ELF-1 (cell line): Measurements from ENCODE around the gene ITPKB.

ENCODE experiments used
- DNase-seq: peaks from one replicate; pipeline ENCODE4 v3.0.0-alpha.2; 2016; ENCODE audit warnings: low read depth, low spot score

The ITPKB gene

GRCh38 chr1:226704169-226704937 is 34.7 kb downstream of the ITPKB start:
- DNase-seq = no peak

DNA sequence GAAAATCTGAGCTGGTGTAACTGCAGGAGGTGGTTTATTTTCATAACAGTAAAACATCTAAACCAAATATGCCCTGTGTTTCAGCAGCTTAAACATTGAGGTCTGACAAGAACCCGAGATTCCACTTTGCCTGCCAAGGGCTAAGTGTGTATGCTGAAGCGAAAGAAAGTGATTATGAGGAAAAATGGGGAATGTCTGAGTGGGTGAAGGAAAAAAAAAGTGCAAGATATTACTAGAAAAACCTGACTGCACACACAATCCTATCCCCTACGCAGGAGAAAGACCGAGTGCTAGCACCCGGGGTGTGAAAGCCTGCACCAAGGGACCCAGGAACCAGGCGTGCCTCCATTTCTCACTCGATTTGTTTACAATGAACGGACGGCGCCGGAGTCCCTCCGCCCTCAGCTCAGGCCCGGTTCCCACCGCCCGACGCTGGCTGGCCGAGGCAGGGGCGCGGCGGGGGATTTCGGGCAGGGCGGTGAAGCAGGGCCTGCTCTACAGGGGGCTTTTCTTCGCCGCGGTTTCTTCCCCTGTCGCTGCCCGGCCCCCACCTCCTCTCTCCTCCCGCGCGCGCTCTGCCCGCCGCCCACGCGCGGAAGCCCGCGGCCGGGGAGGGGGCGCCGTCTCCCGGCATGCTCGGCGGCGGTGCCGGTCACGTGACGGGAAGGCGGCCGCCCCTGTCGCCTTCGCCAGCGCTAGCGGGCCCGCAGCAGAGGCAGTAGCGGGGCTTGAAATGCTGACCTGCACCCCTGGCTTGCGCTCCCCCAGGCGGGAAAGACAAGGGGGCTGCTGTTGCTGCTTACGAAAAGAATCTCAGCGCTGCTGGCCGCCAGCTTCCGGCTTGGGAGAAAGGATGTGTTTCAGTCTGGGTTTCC is 35.9 kb downstream of the ITPKB start:
- peak; percentile 78 for DNase-seq

GRCh38 chr1:226702318-226702956 is 36.6 kb downstream of the ITPKB start:
- DNase-seq = peak; percentile 72

DNA sequence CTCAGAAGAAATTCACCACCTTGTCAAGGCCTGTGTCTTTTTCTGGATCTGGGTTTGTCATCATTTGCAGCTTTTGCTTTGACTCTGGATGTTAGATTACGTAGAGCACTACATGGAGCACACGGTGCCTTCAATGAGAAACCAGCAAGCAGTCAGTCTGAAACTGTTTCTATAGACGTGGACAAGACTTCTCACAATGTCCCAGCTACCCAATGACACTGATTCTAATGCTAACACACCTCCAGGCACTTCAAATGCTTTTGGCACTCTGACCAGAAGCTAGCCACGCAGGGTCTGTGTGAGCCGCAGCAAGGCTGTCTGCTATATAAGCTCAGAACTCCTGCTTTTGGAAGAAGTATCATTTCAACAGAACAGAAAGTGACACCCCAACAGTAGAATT is 38.2 kb downstream of the ITPKB start:
- DNase-seq = no peak

GRCh38 chr1:226699166-226699565 is 39.9 kb downstream of the ITPKB start:
- no peak for DNase-seq

GRCh38 chr1:226698659-226699058 is 40.4 kb downstream of the ITPKB start:
- DNase-seq = no peak

DNA sequence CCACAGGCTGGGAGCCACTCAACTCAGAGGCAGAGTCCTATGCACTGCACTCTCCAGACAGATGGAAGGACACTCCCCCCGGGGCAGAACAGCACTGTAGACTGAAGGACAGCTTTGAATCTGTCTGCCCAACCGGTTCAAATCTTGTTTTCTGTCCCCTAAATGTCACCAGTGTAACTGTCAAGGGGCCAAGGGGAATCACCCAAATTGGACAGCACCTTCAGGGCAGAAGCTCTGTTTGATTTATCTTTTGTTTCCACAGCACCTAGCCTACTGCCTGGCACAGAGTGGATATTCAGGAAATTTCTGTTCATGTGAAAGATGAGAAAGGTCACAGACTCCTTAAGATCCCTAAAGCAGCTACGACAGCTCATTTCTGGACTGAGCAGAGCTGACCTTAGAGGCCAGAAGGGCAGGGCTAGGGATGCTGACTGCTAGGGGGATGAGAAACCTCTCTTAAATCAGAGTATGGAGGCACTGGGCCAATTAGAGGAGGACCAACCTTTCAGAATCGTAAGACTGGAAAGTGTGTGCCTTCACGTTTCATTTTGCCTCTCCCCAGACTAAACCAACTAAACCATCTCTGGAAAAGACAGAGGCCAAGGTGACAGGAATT is 41.0 kb downstream of the ITPKB start:
- peak; percentile 74 for DNase-seq

DNA sequence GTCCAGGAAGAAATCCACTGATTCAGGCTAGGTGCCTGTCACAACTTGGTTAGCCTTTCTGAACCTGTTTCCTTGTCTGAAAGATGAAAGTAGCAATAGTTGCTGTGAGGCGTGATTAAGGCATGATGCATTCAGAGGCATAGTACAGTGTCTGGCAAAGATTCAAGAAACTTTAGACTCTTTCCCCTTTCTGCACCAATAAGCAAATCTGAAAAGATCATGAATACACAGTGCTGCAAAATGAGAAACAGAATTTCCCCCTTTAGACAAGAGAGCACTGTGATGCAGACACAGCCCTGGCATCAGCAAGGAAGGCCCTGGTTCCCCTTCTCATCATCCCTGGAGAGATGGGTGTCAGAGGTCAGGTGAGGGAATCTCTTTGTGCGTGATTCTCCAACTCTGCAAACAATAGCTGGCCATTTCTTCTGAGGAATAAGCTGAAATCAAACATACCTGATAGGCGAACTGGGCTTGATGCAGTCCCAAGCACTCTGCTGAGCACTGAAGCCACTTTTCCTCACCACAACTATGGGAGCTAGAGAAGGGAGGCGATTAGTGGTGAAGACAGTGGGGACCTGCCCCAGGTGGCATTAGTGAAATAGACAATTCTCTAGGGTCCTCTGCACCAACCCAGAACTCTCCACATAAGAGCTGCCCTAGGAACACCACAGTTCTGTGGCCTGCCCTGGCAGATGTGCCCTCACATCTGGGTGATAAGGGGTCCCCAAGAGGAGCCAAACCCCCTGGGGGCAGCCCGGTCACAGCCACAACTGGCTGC is 41.7 kb downstream of the ITPKB start:
- DNase-seq = no peak

- no peak for DNase-seq
Observed at GRCh38 chr1:226696547-226696946, 42.5 kb downstream of the ITPKB start.

- DNase-seq = no peak
Observed at GRCh38 chr1:226695335-226695900, 43.7 kb downstream of the ITPKB start.

GRCh38 chr1:226692823-226693222 is 46.3 kb downstream of the ITPKB start:
- no peak for DNase-seq

- no peak for DNase-seq
Observed at GRCh38 chr1:226692051-226692792, 46.9 kb downstream of the ITPKB start.

DNA sequence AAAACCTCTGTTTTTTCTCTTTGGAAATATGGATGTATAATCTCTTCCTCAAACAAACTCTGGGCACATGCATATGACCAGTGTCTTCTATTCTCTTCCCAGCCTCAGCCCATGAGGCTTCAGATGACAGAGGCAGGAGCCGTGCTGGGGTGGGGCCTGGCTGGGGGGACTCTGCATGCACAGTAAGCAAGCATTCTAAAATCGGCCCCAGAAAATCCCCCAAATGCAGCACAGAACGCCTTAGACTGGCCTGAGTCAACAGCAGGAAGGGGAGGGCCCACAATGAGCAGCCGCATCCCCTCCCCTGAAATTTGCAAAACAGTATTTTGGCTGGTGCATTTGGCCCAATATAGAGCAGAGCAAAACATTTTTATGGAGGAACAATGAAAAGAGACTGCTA is 47.8 kb downstream of the ITPKB start:
- DNase-seq = no peak

DNA sequence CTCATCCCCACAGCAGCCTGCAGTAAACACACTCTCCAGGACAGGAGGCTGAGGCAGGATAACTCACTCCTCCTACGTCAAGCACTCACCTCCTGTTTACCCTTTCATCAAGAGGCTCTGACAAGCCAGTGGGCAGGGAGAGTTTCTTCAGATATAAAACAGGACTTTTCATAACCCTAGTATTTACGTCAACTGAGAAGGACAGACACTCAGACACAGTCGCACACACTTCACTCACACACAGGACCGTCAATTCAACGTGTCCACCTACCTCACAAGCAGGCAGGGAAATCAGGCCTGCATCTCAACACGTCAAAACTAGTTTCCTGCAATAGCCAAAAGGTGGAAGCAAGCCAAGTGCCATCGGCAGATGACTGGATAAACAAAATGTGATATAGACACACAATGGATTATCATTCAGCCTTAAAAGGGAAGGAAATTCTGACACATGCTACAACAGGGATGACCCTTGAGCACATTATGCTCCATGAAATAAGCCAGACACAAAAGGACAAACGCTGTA is 48.6 kb downstream of the ITPKB start:
- no peak for DNase-seq

- no peak for DNase-seq
Observed at GRCh38 chr1:226688808-226689207, 50.3 kb downstream of the ITPKB start.

DNA sequence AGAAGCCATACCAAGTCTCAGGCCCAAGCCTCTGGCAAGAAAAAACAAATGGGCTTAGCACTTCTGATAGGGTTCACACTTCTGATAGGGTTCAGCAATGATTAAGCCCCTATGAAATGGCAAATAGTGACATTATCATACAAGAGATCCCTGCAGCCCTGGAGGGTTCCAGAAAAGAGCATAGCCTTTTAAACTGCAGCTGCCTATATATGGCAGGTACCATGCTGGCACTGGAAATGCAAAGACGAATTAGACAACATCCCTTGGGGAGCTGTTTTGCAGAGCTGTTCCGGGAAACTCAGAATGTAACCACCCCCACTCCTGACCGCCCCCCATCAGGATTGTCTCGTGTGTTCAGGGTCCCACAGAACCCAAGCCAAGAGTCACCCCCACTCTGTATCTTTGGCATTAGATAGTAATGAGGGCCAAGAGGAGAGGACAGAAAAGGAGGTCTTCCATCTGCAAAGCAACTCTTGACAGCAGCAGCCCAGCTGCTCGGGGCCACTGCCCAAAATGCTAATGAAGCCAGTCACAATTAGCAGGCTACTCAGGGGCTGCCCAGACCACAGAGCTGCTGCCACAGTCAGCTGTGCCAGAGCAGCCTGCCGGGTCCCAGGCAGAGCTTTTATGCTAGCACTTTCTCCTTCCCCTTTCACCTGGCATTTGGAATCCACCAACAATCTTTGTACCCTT is 50.9 kb downstream of the ITPKB start:
- no peak for DNase-seq

GRCh38 chr1:226687426-226687825 is 51.7 kb downstream of the ITPKB start:
- DNase-seq = no peak

DNA sequence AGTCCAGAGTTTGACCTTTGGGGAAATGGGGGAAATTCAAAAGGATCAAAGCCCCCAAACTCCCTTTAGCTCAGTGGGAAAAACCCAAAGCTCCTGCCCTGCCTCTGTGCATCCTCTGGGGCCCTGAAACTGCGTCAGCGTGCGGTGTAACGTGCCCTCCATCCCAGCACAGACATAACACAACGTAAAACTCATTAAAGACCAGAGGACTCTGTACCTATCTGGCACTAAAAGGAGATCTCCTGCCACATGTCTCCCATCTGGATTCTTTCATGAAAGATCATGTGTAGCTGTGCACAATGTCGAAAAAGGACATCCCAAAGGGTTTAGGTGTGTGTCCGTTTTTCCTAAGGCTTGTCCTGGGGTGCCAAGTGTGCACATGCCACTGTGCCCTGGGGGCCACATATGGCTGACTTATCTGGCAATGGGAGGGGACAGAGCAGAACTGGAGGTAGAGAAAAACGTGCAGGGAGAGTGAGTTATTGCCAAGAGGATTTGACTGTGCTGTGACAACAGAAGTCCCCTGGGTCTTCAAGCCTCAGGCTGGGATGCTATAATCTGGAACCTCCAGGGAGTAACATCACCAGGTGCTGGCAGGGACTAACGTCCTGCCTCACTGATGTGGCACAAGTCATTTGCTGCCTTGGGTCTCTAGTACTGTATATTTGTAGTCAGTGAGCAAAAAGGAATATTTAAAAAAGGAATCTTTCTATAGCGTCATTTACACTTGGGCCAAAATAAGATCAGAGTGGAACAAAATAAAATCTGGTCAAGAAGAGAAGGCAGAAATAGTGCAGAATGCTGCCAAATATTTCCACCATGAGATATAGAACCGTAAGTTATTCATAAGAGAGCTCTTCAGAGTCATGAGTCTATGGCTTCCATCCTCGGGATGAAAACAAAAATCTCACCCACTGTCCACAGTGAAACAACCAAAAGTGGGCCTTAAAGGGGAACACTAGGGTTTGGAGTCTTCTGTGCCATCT is 52.3 kb downstream of the ITPKB start:
- no peak for DNase-seq
